ENCODE measurements around the gene GAREM1. TPM values are rescaled to one million over a fixed set of nuclear protein-coding genes. Genes with fewer than 3 reads are reported as not detected.
"Not testable (repeated sequence)": the region's sequence is repeated elsewhere in the genome, so short reads cannot be mapped to it uniquely, and the experiment has no call there.

GAREM1 gene
- total RNA-seq, 2 experiments from 2014 or later, result not detected

- no peak for DNase-seq
- Mint-ChIP-seq H3K27ac (no peak overlapping the region), H3K4me3 (no peak overlapping the region), H3K27me3 (peaks cover 6% of the 10 kb centered on the region), H3K36me3 (no peaks in the 10 kb centered on the region), H3K4me1 (peaks cover 3% of the 10 kb centered on the region), H3K9me3 (no peaks in the 10 kb centered on the region)
These were observed 120.8 kb downstream of the GAREM1 start for GRCh38 chr18:32349728-32350395.

- no peak overlapping the region for H3K4me3 Mint-ChIP-seq
- peaks cover 3% of the 10 kb centered on the region for H3K4me1 Mint-ChIP-seq
- H3K36me3 Mint-ChIP-seq, result no peaks in the 10 kb centered on the region
These were observed 124.0 kb downstream of the GAREM1 start for GRCh38 chr18:32346671-32347070.

GRCh38 chr18:32343634-32344033, 127.0 kb downstream of the GAREM1 start:
- Mint-ChIP-seq H3K27ac (no peak overlapping the region), H3K4me3 (no peak overlapping the region), H3K9me3 (no peaks in the 10 kb centered on the region), H3K36me3 (no peaks in the 10 kb centered on the region), H3K4me1 (no peaks in the 10 kb centered on the region), H3K27me3 (peaks cover 11% of the 10 kb centered on the region)
- DNase-seq, result no peak

More at GRCh38 chr18:32346671-32347070, 124.0 kb downstream of the GAREM1 start:
- H3K27ac Mint-ChIP-seq, result no peak overlapping the region
- no peak for DNase-seq
- peaks cover 11% of the 10 kb centered on the region for H3K27me3 Mint-ChIP-seq
- H3K9me3 Mint-ChIP-seq, result no peaks in the 10 kb centered on the region

GRCh38 chr18:32341112-32341511, 129.6 kb downstream of the GAREM1 start:
- not testable (repeated sequence) for DNase-seq, H3K4me3 Mint-ChIP-seq, H3K36me3 Mint-ChIP-seq, H3K4me1 Mint-ChIP-seq, H3K27ac Mint-ChIP-seq, H3K9me3 Mint-ChIP-seq, H3K27me3 Mint-ChIP-seq

- no peak overlapping the region for H3K4me3 Mint-ChIP-seq
- DNase-seq, result no peak
These were observed 131.6 kb downstream of the GAREM1 start for GRCh38 chr18:32339045-32339444.

GRCh38 chr18:32337821-32338220, 132.9 kb downstream of the GAREM1 start:
- no peaks in the 10 kb centered on the region for H3K4me1 Mint-ChIP-seq
- no peaks in the 10 kb centered on the region for H3K9me3 Mint-ChIP-seq
- H3K27me3 Mint-ChIP-seq, result peaks cover under 1% of the 10 kb centered on the region
- H3K27ac Mint-ChIP-seq, result no peak overlapping the region
- no peak overlapping the region for H3K4me3 Mint-ChIP-seq
- DNase-seq, result no peak
- no peaks in the 10 kb centered on the region for H3K36me3 Mint-ChIP-seq

More at GRCh38 chr18:32339045-32339444, 131.6 kb downstream of the GAREM1 start:
- no peak overlapping the region for H3K27ac Mint-ChIP-seq
- H3K36me3 Mint-ChIP-seq, result no peaks in the 10 kb centered on the region
- H3K9me3 Mint-ChIP-seq, result no peaks in the 10 kb centered on the region
- H3K4me1 Mint-ChIP-seq, result no peaks in the 10 kb centered on the region
- peaks cover 7% of the 10 kb centered on the region for H3K27me3 Mint-ChIP-seq

- no peak overlapping the region for H3K27ac Mint-ChIP-seq
- no peaks in the 10 kb centered on the region for H3K27me3 Mint-ChIP-seq
- no peaks in the 10 kb centered on the region for H3K36me3 Mint-ChIP-seq
- DNase-seq, result no peak
- H3K4me3 Mint-ChIP-seq, result no peak overlapping the region
- H3K4me1 Mint-ChIP-seq, result no peaks in the 10 kb centered on the region
- no peaks in the 10 kb centered on the region for H3K9me3 Mint-ChIP-seq
These were observed 133.3 kb downstream of the GAREM1 start for GRCh38 chr18:32337347-32337746.

- Mint-ChIP-seq H3K9me3 (no peaks in the 10 kb centered on the region), H3K27ac (no peak overlapping the region), H3K4me3 (no peak overlapping the region), H3K27me3 (no peaks in the 10 kb centered on the region), H3K4me1 (no peaks in the 10 kb centered on the region), H3K36me3 (no peaks in the 10 kb centered on the region)
- DNase-seq, result no peak
These were observed 135.5 kb downstream of the GAREM1 start for GRCh38 chr18:32335228-32335627.

GRCh38 chr18:32333781-32334180, 136.9 kb downstream of the GAREM1 start:
- no peaks in the 10 kb centered on the region for H3K36me3 Mint-ChIP-seq
- no peaks in the 10 kb centered on the region for H3K4me1 Mint-ChIP-seq
- H3K27ac Mint-ChIP-seq, result no peak overlapping the region
- H3K9me3 Mint-ChIP-seq, result no peaks in the 10 kb centered on the region
- no peak overlapping the region for H3K4me3 Mint-ChIP-seq
- peaks cover 4% of the 10 kb centered on the region for H3K27me3 Mint-ChIP-seq
- no peak for DNase-seq

- no peak overlapping the region for H3K27ac Mint-ChIP-seq
- no peaks in the 10 kb centered on the region for H3K4me1 Mint-ChIP-seq
- no peaks in the 10 kb centered on the region for H3K9me3 Mint-ChIP-seq
- H3K4me3 Mint-ChIP-seq, result no peak overlapping the region
- no peaks in the 10 kb centered on the region for H3K36me3 Mint-ChIP-seq
- no peak for DNase-seq
- H3K27me3 Mint-ChIP-seq, result peaks cover 4% of the 10 kb centered on the region
These were observed 138.0 kb downstream of the GAREM1 start for GRCh38 chr18:32332708-32333107.

GRCh38 chr18:32328974-32329373, 141.7 kb downstream of the GAREM1 start:
- no peak for DNase-seq
- Mint-ChIP-seq H3K4me3 (no peak overlapping the region), H3K27ac (no peak overlapping the region), H3K4me1 (no peaks in the 10 kb centered on the region), H3K36me3 (no peaks in the 10 kb centered on the region), H3K9me3 (no peaks in the 10 kb centered on the region), H3K27me3 (peaks cover 4% of the 10 kb centered on the region)

GRCh38 chr18:32328379-32328778, 142.3 kb downstream of the GAREM1 start:
- no peaks in the 10 kb centered on the region for H3K9me3 Mint-ChIP-seq
- H3K4me3 Mint-ChIP-seq, result no peak overlapping the region
- no peak overlapping the region for H3K27ac Mint-ChIP-seq
- H3K27me3 Mint-ChIP-seq, result peaks cover 4% of the 10 kb centered on the region
- H3K4me1 Mint-ChIP-seq, result no peaks in the 10 kb centered on the region
- no peak for DNase-seq
- no peaks in the 10 kb centered on the region for H3K36me3 Mint-ChIP-seq

GRCh38 chr18:32326450-32327308, 144.0 kb downstream of the GAREM1 start:
- DNase-seq, result no peak
- Mint-ChIP-seq H3K27ac (no peak overlapping the region), H3K4me1 (no peaks in the 10 kb centered on the region), H3K9me3 (no peaks in the 10 kb centered on the region), H3K4me3 (no peak overlapping the region), H3K27me3 (peaks cover 4% of the 10 kb centered on the region), H3K36me3 (no peaks in the 10 kb centered on the region)

GRCh38 chr18:32324181-32324580, 146.5 kb downstream of the GAREM1 start:
- no peak overlapping the region for H3K4me3 Mint-ChIP-seq
- H3K4me1 Mint-ChIP-seq, result no peaks in the 10 kb centered on the region
- no peaks in the 10 kb centered on the region for H3K36me3 Mint-ChIP-seq
- no peak for DNase-seq
- no peaks in the 10 kb centered on the region for H3K9me3 Mint-ChIP-seq
- H3K27ac Mint-ChIP-seq, result no peak overlapping the region
- H3K27me3 Mint-ChIP-seq, result peaks cover 4% of the 10 kb centered on the region

- no peaks in the 10 kb centered on the region for H3K4me1 Mint-ChIP-seq
- no peak overlapping the region for H3K4me3 Mint-ChIP-seq
- H3K27me3 Mint-ChIP-seq, result peaks cover 4% of the 10 kb centered on the region
These were observed 148.9 kb downstream of the GAREM1 start for GRCh38 chr18:32321826-32322225.

GRCh38 chr18:32319084-32319483, 151.6 kb downstream of the GAREM1 start:
- no peaks in the 10 kb centered on the region for H3K9me3 Mint-ChIP-seq
- DNase-seq, result no peak
- H3K27me3 Mint-ChIP-seq, result peaks cover 7% of the 10 kb centered on the region
- no peak overlapping the region for H3K27ac Mint-ChIP-seq
- H3K4me3 Mint-ChIP-seq, result no peak overlapping the region
- H3K36me3 Mint-ChIP-seq, result no peaks in the 10 kb centered on the region
- H3K4me1 Mint-ChIP-seq, result no peaks in the 10 kb centered on the region

More at GRCh38 chr18:32321826-32322225, 148.9 kb downstream of the GAREM1 start:
- Mint-ChIP-seq H3K36me3 (no peaks in the 10 kb centered on the region), H3K9me3 (no peaks in the 10 kb centered on the region), H3K27ac (no peak overlapping the region)
- DNase-seq, result no peak

Measured in activated naive CD8-positive, alpha-beta T cell treated with anti-CD3 and anti-CD28 coated beads for 36 hours (primary cell).